ENCODE measurements around the gene NOC2L. TPM values are rescaled to one million over a fixed set of nuclear protein-coding genes. Genes with fewer than 3 reads are reported as not detected.

Gene NOC2L
- total RNA-seq, 2 experiments from 2014 or later, result 77.9 to 99.0 TPM

GRCh38 chr1:985126-985525, 26.1 kb upstream of the NOC2L start:
- Histone ChIP-seq H3K4me2 (ENCODE audit: low read length) (no peak overlapping the region), H3K79me2 (ENCODE audit: insufficient read depth, low read depth, low read length) (no peaks in the 10 kb centered on the region), H3K27ac (ENCODE audit: low read depth, low read length, poor library complexity, severe bottlenecking) (no peak overlapping the region), H3K4me1 (ENCODE audit: insufficient read depth, low read length, poor library complexity, severe bottlenecking) (no peaks in the 10 kb centered on the region), H2AFZ (ENCODE audit: low read length) (no peak overlapping the region), H3K9me3 (ENCODE audit: low read length) (no peaks in the 10 kb centered on the region), H3K9me2 (ENCODE audit: insufficient read depth, low read length) (no peaks in the 10 kb centered on the region), H3K36me3 (ENCODE audit: insufficient read depth, low read length) (no peaks in the 10 kb centered on the region), H3K4me3 (ENCODE audit: low read depth, low read length, poor library complexity, severe bottlenecking) (no peak overlapping the region), H4K20me1 (ENCODE audit: insufficient read depth, low read length) (no peaks in the 10 kb centered on the region)
- intact Hi-C loops (cut with micrococcal nuclease; ENCODE audit: unreplicated experiment), result loop anchor here (10.0 kb wide), 1 partner anchor 50 kb away; no protein-coding TSS in a partner anchor
- no peak for TF ChIP-seq EZH2phosphoT487 (IDR thresholded peaks at IDR 0.05; ENCODE audit: borderline replicate concordance, low read depth, low read length)
- no peak for TF ChIP-seq CTCF (conservative IDR thresholded peaks at IDR 0.05; ENCODE audit: low read length)
- POLR2A ChIA-PET, result no interaction called here
- CTCF ChIA-PET (ENCODE audit: unreplicated experiment), result no interaction called here
- no TSS peak for BruUV-seq (replicated peaks)
- DNase-seq (ENCODE audit: low spot score), result no peak

GRCh38 chr1:984476-984814, 25.4 kb upstream of the NOC2L start:
- BruUV-seq (replicated peaks), result no TSS peak
- H3K4me2 ChIP-seq (ENCODE audit: low read length), result no peak overlapping the region

More at GRCh38 chr1:984476-984814, 25.4 kb upstream of the NOC2L start:
- no peaks in the 10 kb centered on the region for H3K9me2 ChIP-seq (ENCODE audit: insufficient read depth, low read length)
- DNase-seq (ENCODE audit: low spot score), result no peak
- no peaks in the 10 kb centered on the region for H3K79me2 ChIP-seq (ENCODE audit: insufficient read depth, low read depth, low read length)
- no peak overlapping the region for H3K27ac ChIP-seq (ENCODE audit: low read depth, low read length, poor library complexity, severe bottlenecking)
- TF ChIP-seq EZH2phosphoT487 (IDR thresholded peaks at IDR 0.05; ENCODE audit: borderline replicate concordance, low read depth, low read length) (no peak), CTCF (conservative IDR thresholded peaks at IDR 0.05; ENCODE audit: low read length) (peak; percentile 28; the same call in 1 of the 2 replicates)
- H3K36me3 ChIP-seq (ENCODE audit: insufficient read depth, low read length), result no peaks in the 10 kb centered on the region
- no peaks in the 10 kb centered on the region for H4K20me1 ChIP-seq (ENCODE audit: insufficient read depth, low read length)
- intact Hi-C loops (cut with micrococcal nuclease; ENCODE audit: unreplicated experiment), result loop anchor here (1.0 to 10.0 kb wide), 2 partner anchors 50 to 79 kb away; no protein-coding TSS in a partner anchor
- ChIA-PET POLR2A (interaction anchor here (0.6 kb wide), 2 partner anchors 29 to 247 kb away, joined by 3 to 4 read pairs; partner anchors contain the start of gene ISG15), CTCF (ENCODE audit: unreplicated experiment) (no interaction called here)
- H3K4me1 ChIP-seq (ENCODE audit: insufficient read depth, low read length, poor library complexity, severe bottlenecking), result no peaks in the 10 kb centered on the region
- no peak overlapping the region for H2AFZ ChIP-seq (ENCODE audit: low read length)
- no peaks in the 10 kb centered on the region for H3K9me3 ChIP-seq (ENCODE audit: low read length)
- no peak overlapping the region for H3K4me3 ChIP-seq (ENCODE audit: low read depth, low read length, poor library complexity, severe bottlenecking)

Measured in OCI-LY7 (cell line).